ENCODE data around the gene ST3GAL4.

- TF ChIP-seq RFX5 (IDR thresholded peaks at IDR 0.05; ENCODE audit: low read depth, low read length) = no peak
- no peak for TF ChIP-seq HDAC2 (IDR thresholded peaks at IDR 0.05)
- no peak for TF ChIP-seq ZZZ3 (IDR thresholded peaks at IDR 0.05; ENCODE audit: control insufficient read depth, insufficient read length, low read depth)
- no peak for TF ChIP-seq CTCF (IDR thresholded peaks at IDR 0.05 in 2 of 3, conservative IDR thresholded peaks at IDR 0.05 in 1 of 3; ENCODE audit: control insufficient read depth in 2 of 3, extremely low read depth in 1 of 3, insufficient read depth in 1 of 3, low read depth in 3 of 3, low read length in 3 of 3)
- TF ChIP-seq MLLT1 (IDR thresholded peaks at IDR 0.05) = no peak
Observed at GRCh38 chr11:126451211-126451802, 95.8 kb downstream of the ST3GAL4 start.

All from GM12878 (cell line).